Measurements from ENCODE around the gene C3orf20.

- no peak for TF ChIP-seq CTCF (IDR thresholded peaks at IDR 0.05; ENCODE audit: low read depth, low read length)
- no peak for TF ChIP-seq POLR2A (IDR thresholded peaks at IDR 0.05; ENCODE audit: extremely low read depth, insufficient read length)
- TF ChIP-seq MAX (IDR thresholded peaks at IDR 0.05; ENCODE audit: low read depth, low read length): no peak
- no peak for TF ChIP-seq MYC (IDR thresholded peaks at IDR 0.05; ENCODE audit: low read depth, low read length)
Measured at GRCh38 chr3:14758959-14759358, 84.0 kb downstream of the C3orf20 start.
